Measurements from ENCODE around the gene OMD. TPM values are rescaled to one million over a fixed set of nuclear protein-coding genes. Genes with fewer than 3 reads are reported as not detected.

The OMD gene
- total and polyA plus RNA-seq, 10 donors: 0.10 to 1.0 (median 0.61) TPM; not detected in 1

- Histone ChIP-seq H3K27me3 (replicated peaks in 1 of 7) (no peaks in the 10 kb centered on the region), H3K9me3 (no peaks in the 10 kb centered on the region), H3K4me1 (peaks cover 0 to 19% (median 12%) of the 10 kb centered on the region in 6 donors), H3K27ac (no peak overlapping the region), H3K4me3 (no peak overlapping the region), H3K36me3 (no peaks in the 10 kb centered on the region)
- intact Hi-C loops (cut with DNase I; ENCODE audit: low total_unique reads): no loop called here
- no peak for DNase-seq
- TF ChIP-seq POLR2AphosphoS5 (IDR thresholded peaks at IDR 0.05): no peak
- 70 to 80% (median 77%) methylated on average over 1 of the region's 1 CpG for WGBS, 5 donors
Measured at GRCh38 chr9:92402360-92402759, 21.9 kb downstream of the OMD start.

GRCh38 chr9:92397853-92398252 is 26.4 kb downstream of the OMD start:
- intact Hi-C loops (cut with DNase I; ENCODE audit: low total_unique reads): no loop called here
- WGBS, 5 donors: 77 to 98% (median 96%) methylated on average over 3 of the region's 3 CpGs

DNA sequence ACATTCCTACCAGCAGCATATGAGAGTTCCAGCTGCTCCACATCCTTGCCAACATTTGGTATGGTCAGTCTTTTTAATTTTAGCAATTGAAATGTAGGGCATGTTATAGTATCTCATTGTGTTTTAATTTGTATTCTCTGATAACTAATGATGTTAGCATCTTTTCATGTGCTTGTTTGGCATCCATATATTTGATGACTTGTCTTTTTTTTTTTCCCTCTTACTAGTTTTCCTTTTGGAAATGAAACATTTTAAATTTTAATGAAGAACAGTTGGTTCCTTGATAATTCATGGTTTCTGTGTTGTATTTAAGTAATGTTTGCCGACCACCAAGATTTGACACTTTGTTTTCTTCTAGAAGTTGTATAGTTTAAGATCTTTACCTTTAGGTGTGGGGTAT is 28.7 kb downstream of the OMD start:
- Histone ChIP-seq H3K9me3 (no peaks in the 10 kb centered on the region), H3K36me3 (no peaks in the 10 kb centered on the region), H3K4me1 (no peaks in the 10 kb centered on the region), H3K4me3 (no peak overlapping the region), H3K27ac (no peak overlapping the region), H3K27me3 (replicated peaks in 1 of 7) (no peaks in the 10 kb centered on the region)
- intact Hi-C loops (cut with DNase I; ENCODE audit: low total_unique reads): no loop called here
- TF ChIP-seq POLR2A (IDR thresholded peaks at IDR 0.05) (no peak), POLR2AphosphoS5 (IDR thresholded peaks at IDR 0.05) (no peak), CTCF (IDR thresholded peaks at IDR 0.05 in 8 of 11, conservative IDR thresholded peaks at IDR 0.05 in 3 of 11) (no peak)
- 93 to 97% (median 96%) methylated on average over 1 of the region's 1 CpG for WGBS, 5 donors
- no peak for DNase-seq

More at GRCh38 chr9:92397853-92398252, 26.4 kb downstream of the OMD start:
- Histone ChIP-seq H3K36me3 (no peaks in the 10 kb centered on the region), H3K4me3 (no peak overlapping the region), H3K27ac (no peak overlapping the region), H3K9me3 (no peaks in the 10 kb centered on the region), H3K4me1 (no peaks in the 10 kb centered on the region), H3K27me3 (replicated peaks in 1 of 7) (no peaks in the 10 kb centered on the region)
- DNase-seq: no peak
- no peak for TF ChIP-seq POLR2A (IDR thresholded peaks at IDR 0.05)
- no peak for TF ChIP-seq POLR2AphosphoS5 (IDR thresholded peaks at IDR 0.05)
- TF ChIP-seq CTCF (IDR thresholded peaks at IDR 0.05 in 8 of 11, conservative IDR thresholded peaks at IDR 0.05 in 3 of 11): no peak

DNA sequence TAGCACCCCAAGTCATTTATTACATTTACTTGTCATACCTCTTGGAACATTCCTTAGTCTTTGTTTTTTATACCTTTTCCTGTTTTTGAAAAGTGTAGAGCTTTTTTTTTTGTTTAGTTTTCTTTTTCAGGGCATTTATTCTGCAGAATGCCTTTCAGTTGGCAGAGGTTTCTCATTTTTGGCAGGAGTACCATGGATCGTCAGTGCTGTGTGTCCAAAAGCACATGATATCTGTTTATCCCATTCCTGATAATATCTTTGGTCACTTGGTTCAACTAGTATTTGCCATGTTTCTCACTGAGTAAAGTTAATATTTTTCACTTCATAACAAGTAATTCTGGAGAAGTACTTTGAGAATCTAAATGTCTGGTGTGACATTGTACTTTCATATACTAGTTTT is 30.6 kb downstream of the OMD start:
- WGBS, 5 donors: 64 to 89% (median 82%) methylated on average over 1 of the region's 1 CpG
- Histone ChIP-seq H3K4me3 (no peak overlapping the region), H3K9me3 (no peaks in the 10 kb centered on the region), H3K27me3 (replicated peaks in 1 of 7) (no peaks in the 10 kb centered on the region), H3K4me1 (no peaks in the 10 kb centered on the region), H3K27ac (no peak overlapping the region), H3K36me3 (no peaks in the 10 kb centered on the region)
- intact Hi-C loops (cut with DNase I; ENCODE audit: low total_unique reads): no loop called here
- no peak for DNase-seq
- TF ChIP-seq CTCF (IDR thresholded peaks at IDR 0.05 in 8 of 11, conservative IDR thresholded peaks at IDR 0.05 in 3 of 11) (no peak), POLR2A (IDR thresholded peaks at IDR 0.05) (no peak), POLR2AphosphoS5 (IDR thresholded peaks at IDR 0.05) (no peak)

- Histone ChIP-seq H3K36me3 (no peaks in the 10 kb centered on the region), H3K27ac (no peak overlapping the region), H3K27me3 (replicated peaks in 1 of 7) (no peaks in the 10 kb centered on the region), H3K4me3 (no peak overlapping the region), H3K4me1 (no peaks in the 10 kb centered on the region), H3K9me3 (no peaks in the 10 kb centered on the region)
- intact Hi-C loops (cut with DNase I; ENCODE audit: low total_unique reads): no loop called here
- 92 to 97% (median 96%) methylated on average over 2 of the region's 2 CpGs for WGBS, 5 donors
- TF ChIP-seq POLR2AphosphoS5 (IDR thresholded peaks at IDR 0.05) (no peak), CTCF (IDR thresholded peaks at IDR 0.05 in 8 of 11, conservative IDR thresholded peaks at IDR 0.05 in 3 of 11) (no peak), POLR2A (IDR thresholded peaks at IDR 0.05) (no peak)
- no peak for DNase-seq
Measured at GRCh38 chr9:92392690-92393089, 31.6 kb downstream of the OMD start.
